Right cardiac atrium (tissue), 5 donors: ENCODE results near the gene OR2AG1. TPM values are rescaled to one million over a fixed set of nuclear protein-coding genes. Genes with fewer than 3 reads are reported as not detected.
A peak's percentile ranks its signal among the peaks of the same experiment; 100 is the strongest.
"Not testable (repeated sequence)": the region's sequence is repeated elsewhere in the genome, so short reads cannot be mapped to it uniquely, and the experiment has no call there.

Experiments
- ATAC-seq, 2 donors: fragments of 200-7000 bp; cut with Tn5 transposase; one replicate each; pipeline versions ENCODE4 v1.8.0 to v1.9.1; 2020; ENCODE audit warnings: moderate library complexity in 2 of 2, mild to moderate bottlenecking in 1 of 2
- DNase-seq, 3 donors: peaks; one replicate each; pipeline ENCODE4 v3.0.0-alpha.2; 2020
- H3K27ac ChIP-seq: one replicate; pipeline ENCODE4 v1.5.1; 2013; ENCODE audit warnings: mild to moderate bottlenecking, low read length, control low read depth, moderate library complexity
- H3K27me3 ChIP-seq: one replicate; pipeline ENCODE4 v1.6.1; 2013; ENCODE audit not compliant: control insufficient read depth, insufficient read depth
- H3K4me1 ChIP-seq: one replicate; pipeline ENCODE4 v1.6.1; 2013; ENCODE audit warnings: low read length; ENCODE audit not compliant: control insufficient read depth, insufficient read depth
- H3K4me3 ChIP-seq: one replicate; pipeline ENCODE4 v1.5.1; 2013; ENCODE audit warnings: low read length, control low read depth
- H3K9me3 ChIP-seq: one replicate; pipeline ENCODE4 v1.6.1; 2013; ENCODE audit warnings: low read length; ENCODE audit not compliant: control insufficient read depth
- WGBS: extraction: QIAGEN DNeasy Blood & Tissue Kit; methylation state at CpG from one replicate; pipeline ENCODE4 v1.1.7; 2013; 5-methylcytosine and 5-hydroxymethylcytosine counted together
- intact Hi-C, 4 donors: fragments of 100-400 bp; cut with DNase I; formaldehyde crosslinking; loops; one replicate each; pipeline versions ENCODE4 v1.11.0 to v1.14.0; 2022 to 2023
- polyA plus RNA-seq: library from polyadenylated mRNA; stranded (reverse); fragments of 200-250 nt; gene quantifications from one replicate; pipeline ENCODE4 v1.2.3, GENCODE V29; 2013
- total RNA-seq, 4 donors: library from RNA; stranded (reverse); fragmentation: NEBNext Ultra II Directional; extraction: Animal tissue kit (Norgen Biotek cat#: 25700); gene quantifications; one replicate each; pipeline ENCODE4 v1.2.1, GENCODE V29; 2021
- donor health status: healthy with polysubstance abuse.
- donor health status: DM: no; HTN: yes; CAD: no.
- donor health status: DM: no; HTN: no; CAD: no.
- donor health status: DM: no; HTN: yes; CAD: no; lungs with severe emphysema.
- donor health status: DM: yes; HTN: yes; CAD: no.

Gene OR2AG1
- total and polyA plus RNA-seq, 5 donors: not detected

DNA sequence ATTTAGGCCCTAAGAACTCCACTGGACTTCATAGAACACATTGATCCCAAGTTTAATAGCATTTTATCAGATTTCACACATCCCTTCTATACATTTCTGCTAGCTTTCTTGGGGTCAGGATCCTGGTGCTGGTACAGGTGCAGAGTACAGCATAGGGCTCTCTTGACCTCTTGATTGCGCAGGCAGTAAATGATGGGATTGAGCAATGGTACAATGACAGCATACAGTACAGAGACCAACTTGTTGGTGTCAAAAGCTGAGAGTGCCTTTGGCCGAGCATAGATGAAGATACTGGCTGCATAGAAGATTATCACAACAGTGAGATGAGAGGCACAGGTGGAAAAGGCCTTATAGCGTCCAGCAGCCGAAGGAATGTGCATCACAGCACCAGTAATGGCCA lies 11.8 kb downstream of the OR2AG1 start:
- WGBS: 88% methylated on average over 4 of the region's 4 CpGs
- Histone ChIP-seq H3K4me3 (no peak overlapping the region), H3K9me3 (no peaks in the 10 kb centered on the region), H3K27ac (no peak overlapping the region), H3K27me3 (no peaks in the 10 kb centered on the region), H3K4me1 (no peaks in the 10 kb centered on the region)
- ATAC-seq (no peak), DNase-seq (no peak)
- intact Hi-C loops: no loop called here

DNA sequence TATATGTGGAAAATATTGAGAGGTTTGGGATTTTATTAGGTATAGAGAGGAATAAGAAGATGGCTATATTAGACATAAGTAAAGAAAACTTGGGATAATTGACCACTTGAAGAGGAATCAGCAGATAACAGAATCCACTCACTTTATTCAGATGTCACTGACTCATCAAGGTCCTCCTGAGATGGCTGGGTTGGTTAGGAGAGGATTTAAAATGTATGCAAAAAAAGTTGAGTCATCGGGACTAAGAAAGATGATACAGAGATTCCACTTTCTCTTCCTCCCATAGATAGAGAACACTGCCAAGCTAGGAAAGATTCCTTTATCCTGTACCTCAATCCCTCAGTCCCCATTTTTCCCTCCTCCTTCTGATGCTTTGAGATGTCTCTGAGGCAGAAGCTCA lies 16.6 kb downstream of the OR2AG1 start, which contains the start of gene OR6A2:
OR6A2 (minus strand) TSS at position 288 of the 400 bp plus-strand sequence. CDS start 3,981 bp downstream, outside the sequence.
- H3K4me3 ChIP-seq: no peak within 1 kb of the TSS
- no peaks in the 10 kb centered on the region for H3K9me3 ChIP-seq
- ATAC-seq: no peak
- 78% methylated on average over 1 of the region's 1 CpG for WGBS
- no peak within 1 kb of the TSS for H3K27ac ChIP-seq
- no peak for DNase-seq
- intact Hi-C loops: no loop called here
- no peaks in the 10 kb centered on the region for H3K27me3 ChIP-seq
- H3K4me1 ChIP-seq: no peaks in the 10 kb centered on the region

DNA sequence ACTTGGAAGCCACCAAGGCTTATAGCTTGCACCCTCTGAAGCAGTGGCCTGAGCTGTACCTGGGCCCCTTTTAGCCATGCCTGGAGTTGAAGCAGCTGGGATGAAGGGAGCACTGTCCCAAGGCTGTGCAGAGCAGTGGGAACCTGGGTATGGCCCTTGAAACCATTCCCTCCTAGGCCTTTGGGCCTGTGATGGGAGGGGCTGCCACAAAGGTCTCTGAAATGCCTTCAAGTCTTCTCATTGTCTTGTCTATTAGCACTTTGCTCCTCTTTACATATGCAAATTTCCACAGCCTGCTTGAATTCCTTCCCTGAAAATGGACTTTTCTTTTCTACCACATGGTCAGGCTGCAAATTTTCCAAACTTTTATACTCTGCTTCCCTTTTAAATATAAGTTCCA lies 18.3 kb downstream of the OR2AG1 start:
- H3K4me1 ChIP-seq, ATAC-seq, H3K27ac ChIP-seq, intact Hi-C loops, DNase-seq, H3K4me3 ChIP-seq, H3K27me3 ChIP-seq, H3K9me3 ChIP-seq: not testable (repeated sequence)

DNA sequence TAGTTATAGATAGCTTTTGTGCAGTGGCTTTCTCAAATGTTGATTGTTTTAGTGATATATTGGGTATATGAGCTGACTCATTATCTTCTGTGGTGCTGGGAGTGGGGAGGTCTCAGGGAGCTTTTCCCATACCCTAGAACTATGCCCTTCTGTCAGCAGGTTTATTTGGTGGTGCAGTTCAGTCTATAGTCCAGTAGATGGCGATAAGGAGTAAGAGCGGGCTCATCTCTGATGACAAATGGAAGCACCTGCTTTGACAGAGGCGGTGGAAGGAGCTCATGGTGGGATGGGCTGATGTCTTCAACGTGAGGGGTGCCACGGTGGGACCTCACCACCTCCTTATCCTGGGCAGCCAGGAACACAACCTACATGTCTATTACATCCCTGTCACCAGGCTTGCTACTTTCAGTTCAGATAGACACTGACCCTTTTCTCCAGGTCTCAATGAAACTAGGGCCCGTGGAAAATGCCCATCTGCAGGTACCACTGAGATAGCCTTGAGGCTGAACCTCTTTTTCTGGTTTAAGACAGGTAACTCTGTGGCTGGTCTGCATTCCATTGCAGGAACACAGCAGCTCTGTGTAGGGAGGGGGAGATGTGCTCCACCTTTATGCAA lies 29.7 kb downstream of the OR2AG1 start:
- intact Hi-C loops: no loop called here
- Histone ChIP-seq H3K4me3 (no peak overlapping the region), H3K4me1 (no peaks in the 10 kb centered on the region), H3K27ac (no peak overlapping the region), H3K9me3 (no peaks in the 10 kb centered on the region), H3K27me3 (no peaks in the 10 kb centered on the region)
- DNase-seq (no peak), ATAC-seq (peak; percentile 32 to 33)
- 15% methylated on average over 6 of the region's 6 CpGs for WGBS

DNA sequence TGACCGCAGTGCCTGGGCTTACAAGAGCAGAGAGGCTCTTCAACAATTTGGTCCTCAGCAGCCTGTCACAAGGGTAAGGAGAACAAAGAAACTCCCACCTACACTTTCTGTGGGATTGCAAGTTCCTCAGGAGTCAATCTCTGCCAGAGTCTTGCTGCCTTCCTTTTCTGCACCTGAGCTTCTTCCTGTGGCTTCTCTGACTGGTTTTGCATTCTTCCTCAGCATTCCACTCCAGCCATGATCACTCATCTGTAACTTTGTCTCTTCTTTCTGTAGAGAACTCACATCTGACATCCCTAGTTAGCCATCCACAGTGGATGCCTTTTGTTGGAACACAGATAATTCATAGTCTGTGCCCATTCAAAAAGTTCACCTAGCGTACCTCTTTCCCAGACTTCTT lies 30.8 kb downstream of the OR2AG1 start:
- no peak for ATAC-seq

DNA sequence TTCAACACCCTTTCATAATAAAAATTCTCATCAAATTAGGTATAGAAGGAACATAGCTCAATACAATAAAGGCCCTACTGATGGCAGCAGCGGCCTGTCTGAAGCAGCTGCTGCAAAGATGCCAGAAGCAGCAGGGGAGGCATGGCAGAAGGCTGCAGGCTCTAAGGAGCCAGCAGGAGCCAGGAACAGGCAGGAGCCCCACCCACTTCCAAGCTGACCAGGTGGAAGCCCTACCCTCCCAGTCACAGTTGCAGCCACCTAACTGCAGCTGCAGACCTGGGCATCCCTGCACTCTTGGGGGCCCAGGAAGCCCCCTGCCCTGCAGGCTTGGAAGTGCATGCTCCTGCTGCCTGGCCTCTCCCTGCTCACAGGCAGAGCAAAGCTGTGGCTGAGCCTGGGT lies 34.9 kb downstream of the OR2AG1 start:
- Histone ChIP-seq H3K9me3 (no peaks in the 10 kb centered on the region), H3K4me3 (no peak overlapping the region), H3K4me1 (no peaks in the 10 kb centered on the region), H3K27ac (no peak overlapping the region), H3K27me3 (no peaks in the 10 kb centered on the region)
- ATAC-seq (no peak), DNase-seq (no peak)
- intact Hi-C loops: no loop called here
- 59% methylated on average over 1 of the region's 1 CpG for WGBS

More for the DNA sequence above, 30.8 kb downstream of the OR2AG1 start:
- H3K27me3 ChIP-seq: no peaks in the 10 kb centered on the region
- H3K9me3 ChIP-seq: no peaks in the 10 kb centered on the region
- no peak overlapping the region for H3K27ac ChIP-seq
- intact Hi-C loops: no loop called here
- no peak overlapping the region for H3K4me3 ChIP-seq
- 61% methylated on average over 2 of the region's 2 CpGs for WGBS
- no peaks in the 10 kb centered on the region for H3K4me1 ChIP-seq
- DNase-seq: no peak

DNA sequence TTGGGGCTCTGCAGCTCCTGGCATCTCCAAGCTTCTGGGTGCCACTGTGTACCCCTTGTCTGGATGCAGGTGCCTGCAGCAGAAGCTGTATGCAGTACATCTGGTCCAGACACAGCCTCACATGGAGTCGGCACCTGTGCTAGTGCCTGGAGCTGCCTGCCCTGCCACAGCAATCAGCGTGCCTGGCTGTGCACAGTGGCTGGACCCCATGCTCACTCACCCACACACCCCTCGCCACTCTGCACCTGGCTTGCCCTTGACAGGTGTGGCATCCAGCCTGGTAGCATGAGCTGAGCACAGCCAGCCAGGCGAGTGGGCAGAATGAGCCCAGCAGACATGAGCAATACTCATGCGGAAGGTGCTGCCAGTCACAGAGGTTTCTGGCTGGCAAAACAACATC lies 36.1 kb downstream of the OR2AG1 start:
- intact Hi-C loops: no loop called here
- Histone ChIP-seq H3K27me3 (no peaks in the 10 kb centered on the region), H3K4me3 (no peak overlapping the region), H3K9me3 (no peaks in the 10 kb centered on the region), H3K27ac (no peak overlapping the region), H3K4me1 (no peaks in the 10 kb centered on the region)
- ATAC-seq (no peak), DNase-seq (no peak)
- 89% methylated on average over 5 of the region's 5 CpGs for WGBS

DNA sequence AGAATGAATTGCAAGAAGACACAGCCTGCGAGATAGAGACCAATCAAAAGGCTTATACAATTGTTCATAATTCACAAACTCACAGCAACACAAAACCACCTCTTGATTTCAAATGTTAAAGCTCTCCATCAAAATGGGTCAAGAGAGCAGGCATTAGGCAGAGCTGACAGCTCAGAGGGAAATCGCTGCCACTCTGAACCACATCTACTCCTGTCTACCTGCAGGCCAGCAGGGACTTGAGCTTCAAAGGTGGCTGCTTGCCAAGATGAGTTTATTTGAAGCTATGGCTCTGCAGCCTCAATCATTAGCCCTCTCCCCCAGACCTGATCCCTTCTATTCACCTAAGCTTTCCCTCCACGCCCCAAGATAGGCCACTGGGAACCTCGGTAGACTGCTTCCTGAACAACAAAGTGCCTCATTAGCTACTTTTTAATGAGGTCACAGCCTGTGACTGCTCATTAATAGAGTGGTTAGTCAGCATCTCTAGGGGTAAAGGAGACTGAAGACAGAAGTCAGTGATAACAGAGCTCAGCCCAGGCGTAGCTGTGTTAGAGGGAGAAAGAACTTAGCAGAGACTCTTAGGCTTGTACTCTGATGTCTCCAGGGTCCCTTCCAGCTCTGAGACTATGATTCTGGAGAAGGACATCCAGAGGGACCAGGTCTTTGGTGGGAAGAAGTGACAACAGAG lies 41.5 kb downstream of the OR2AG1 start:
- Histone ChIP-seq H3K9me3 (no peaks in the 10 kb centered on the region), H3K27ac (no peak overlapping the region), H3K27me3 (no peaks in the 10 kb centered on the region), H3K4me3 (no peak overlapping the region), H3K4me1 (no peaks in the 10 kb centered on the region)
- DNase-seq (peak in 1 of 3 donors; percentile 21), ATAC-seq (no peak)
- intact Hi-C loops: no loop called here
- WGBS: 62% methylated on average over 5 of the region's 5 CpGs

DNA sequence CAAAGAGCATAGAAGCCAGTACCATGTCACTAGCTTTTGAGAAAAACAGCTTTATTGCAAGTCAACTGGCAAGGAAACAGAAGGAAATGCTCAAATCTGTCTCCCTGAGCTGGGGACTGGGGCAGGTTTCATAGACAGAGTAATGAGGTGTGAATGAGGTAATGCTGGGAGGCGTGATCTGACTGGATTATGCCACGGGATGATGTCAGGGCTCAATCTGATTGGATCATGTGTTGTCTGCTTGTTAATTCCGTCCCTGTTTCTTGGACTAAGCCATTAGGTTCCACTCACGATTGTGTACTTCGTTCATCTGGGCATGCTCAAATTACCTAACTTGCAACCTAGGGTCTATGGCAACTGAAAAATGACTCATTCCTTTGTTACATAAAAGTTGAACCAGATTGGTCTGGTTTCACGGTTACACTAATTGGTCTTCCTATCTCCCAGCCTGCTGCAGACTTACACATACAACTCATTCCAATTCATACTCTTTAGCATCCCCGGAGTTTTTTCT lies 42.5 kb downstream of the OR2AG1 start:
- no peaks in the 10 kb centered on the region for H3K4me1 ChIP-seq
- H3K9me3 ChIP-seq: no peaks in the 10 kb centered on the region
- 61% methylated on average over 7 of the region's 7 CpGs for WGBS
- ATAC-seq (peak in 1 of 2 donors; percentile 72), DNase-seq (no peak)
- intact Hi-C loops: no loop called here
- H3K27ac ChIP-seq: no peak overlapping the region
- H3K27me3 ChIP-seq: no peaks in the 10 kb centered on the region
- H3K4me3 ChIP-seq: no peak overlapping the region

DNA sequence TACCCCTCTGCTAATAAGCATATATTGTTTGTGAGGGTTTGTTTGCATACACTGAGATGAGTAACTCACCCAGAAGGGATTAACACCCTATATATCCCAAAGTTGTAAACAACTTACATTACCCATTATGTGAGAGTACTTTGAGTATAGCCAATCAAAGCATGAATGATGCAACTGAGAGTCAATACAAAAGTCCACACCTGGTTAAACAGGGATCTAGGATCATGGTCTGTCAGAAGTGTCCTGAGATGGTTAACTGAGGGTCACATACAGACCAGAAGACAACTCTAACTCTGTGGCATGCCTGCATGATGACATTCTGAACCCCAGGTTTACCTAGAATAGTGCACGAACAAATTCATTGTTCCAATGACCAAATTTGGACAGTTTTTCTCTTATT lies 45.3 kb downstream of the OR2AG1 start:
- Histone ChIP-seq H3K27ac (no peak overlapping the region), H3K4me3 (no peak overlapping the region), H3K9me3 (no peaks in the 10 kb centered on the region), H3K27me3 (no peaks in the 10 kb centered on the region), H3K4me1 (no peaks in the 10 kb centered on the region)
- ATAC-seq: no peak
- intact Hi-C loops: no loop called here
- WGBS: 85% methylated on average over 1 of the region's 1 CpG
- no peak for DNase-seq

DNA sequence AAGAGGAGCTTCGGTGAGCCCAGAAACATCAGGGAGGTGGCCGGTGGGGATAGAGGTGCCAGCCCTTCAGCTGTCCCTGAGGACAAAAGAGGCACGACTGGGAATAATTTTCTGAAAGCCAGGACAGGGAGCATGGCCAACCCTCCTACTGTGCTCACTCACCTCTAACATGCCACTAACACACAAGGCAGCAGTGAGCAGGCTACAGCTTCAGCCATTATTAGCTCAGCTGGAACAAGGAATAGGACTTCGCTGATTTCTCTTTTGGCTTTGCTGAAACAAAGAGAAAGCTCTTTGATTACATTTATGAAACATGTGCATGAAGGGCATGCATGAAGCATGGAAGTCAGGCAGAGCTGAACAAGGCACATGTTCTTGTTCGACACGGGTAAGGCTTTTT lies 50.5 kb downstream of the OR2AG1 start:
- no peaks in the 10 kb centered on the region for H3K27me3 ChIP-seq
- H3K27ac ChIP-seq: no peak overlapping the region
- no peak overlapping the region for H3K4me3 ChIP-seq
- intact Hi-C loops: no loop called here
- no peak for ATAC-seq
- H3K9me3 ChIP-seq: no peaks in the 10 kb centered on the region
- 77% methylated on average over 6 of the region's 6 CpGs for WGBS
- H3K4me1 ChIP-seq: no peaks in the 10 kb centered on the region
- DNase-seq: no peak
